Coronary artery (tissue), 2 donors: ENCODE measurements around the gene KPTN.

Source experiments
- DNase-seq: peaks from one replicate; pipeline ENCODE4 v3.0.0-alpha.2; 2017; ENCODE audit warnings: low spot score
- H3K27ac ChIP-seq, 2 donors: fragments of 200-600 bp; sonication (generic); one replicate each; pipeline ENCODE4 v1.5.1; 2016 to 2019
- H3K4me3 ChIP-seq: fragments of 200-600 bp; sonication (generic); 2 replicates; pipeline ENCODE4 v1.5.1; 2016; ENCODE audit warnings: mild to moderate bottlenecking, moderate library complexity
- CTCF ChIP-seq: fragments of 200-600 bp; sonication (generic); IDR thresholded peaks from one replicate; pipeline ENCODE4 v1.5.1; 2019; ENCODE audit warnings: antibody characterized with exemption

KPTN gene

DNA sequence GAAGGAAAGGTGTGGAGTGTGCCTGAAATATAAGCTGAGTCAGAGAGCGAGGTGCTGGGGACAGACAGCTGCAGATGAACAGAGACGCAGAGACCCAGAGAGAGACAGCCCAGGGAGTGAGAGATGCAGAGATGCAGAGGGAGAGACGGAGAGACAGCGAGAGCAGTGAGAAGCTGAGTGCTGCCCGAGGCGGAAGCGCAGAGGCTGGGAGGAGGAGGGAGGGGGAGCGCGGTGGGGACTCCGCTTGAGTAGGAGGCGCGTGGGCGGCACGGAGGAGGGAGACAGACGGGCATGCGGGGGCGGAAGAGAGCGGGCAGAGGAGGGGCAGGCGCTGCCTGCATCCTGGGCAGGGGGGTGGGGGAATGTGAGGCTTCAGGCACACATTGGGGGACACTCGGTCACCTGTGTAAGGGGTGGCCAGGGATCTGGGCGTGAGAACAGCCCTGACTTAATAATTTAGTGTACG, 38.0 kb downstream of the KPTN start:
- Histone ChIP-seq H3K27ac (no peak overlapping the region), H3K4me3 (peak overlapping the region; percentile 28)
- TF ChIP-seq CTCF = no peak
- DNase-seq = no peak

- no peak for DNase-seq
- Histone ChIP-seq H3K27ac (no peak overlapping the region), H3K4me3 (no peak overlapping the region)
- no peak for TF ChIP-seq CTCF
Measured at GRCh38 chr19:47445527-47445926, 38.5 kb downstream of the KPTN start.

- H3K27ac ChIP-seq = no peak overlapping the region
- TF ChIP-seq CTCF = no peak
- no peak overlapping the region for H3K4me3 ChIP-seq
- DNase-seq = no peak
Measured at GRCh38 chr19:47444388-47444821, 39.6 kb downstream of the KPTN start.

DNA sequence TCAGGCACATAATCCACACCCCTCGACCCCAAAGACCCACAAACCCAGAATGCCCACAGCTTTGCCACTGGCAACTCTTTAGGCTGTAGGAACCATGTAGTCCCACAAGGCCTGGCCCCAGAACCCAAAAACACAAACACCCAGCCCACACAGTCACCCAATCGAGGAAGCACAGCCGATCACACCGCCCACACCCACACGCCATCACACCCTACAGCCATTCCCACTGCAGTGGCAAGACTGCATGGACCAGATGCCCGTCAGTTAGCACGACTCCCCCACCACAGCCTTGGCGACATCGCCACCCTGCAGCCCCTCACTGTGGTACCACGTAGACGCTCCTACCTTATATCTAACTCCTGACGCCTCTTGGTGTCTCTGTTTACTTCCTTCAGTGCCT, 40.7 kb downstream of the KPTN start:
- no peak for DNase-seq
- Histone ChIP-seq H3K27ac (no peak overlapping the region), H3K4me3 (no peak overlapping the region)
- TF ChIP-seq CTCF = no peak

DNA sequence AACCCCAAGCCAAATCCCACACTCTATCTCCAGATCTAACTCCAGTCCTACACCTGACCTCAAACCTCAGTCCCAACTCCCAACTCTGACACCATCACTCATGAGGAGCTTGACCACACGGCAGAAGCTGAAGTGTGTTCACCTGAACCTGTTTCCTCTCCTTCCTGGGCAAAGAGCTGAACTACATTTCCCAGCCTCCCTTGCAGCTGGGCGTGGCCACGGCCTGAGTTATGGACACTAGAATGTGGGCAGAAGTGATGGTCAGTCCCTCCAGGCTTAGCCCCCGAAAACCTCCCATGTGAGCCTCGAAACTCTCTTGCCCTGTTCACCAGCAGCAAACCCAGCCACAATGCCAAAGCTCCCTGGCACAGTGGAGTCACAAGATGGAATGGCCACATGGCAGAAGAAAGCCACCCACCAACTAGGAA, 45.2 kb downstream of the KPTN start:
- H3K4me3 ChIP-seq = no peak overlapping the region
- no peak for DNase-seq
- no peak for TF ChIP-seq CTCF
- H3K27ac ChIP-seq = no peak overlapping the region

DNA sequence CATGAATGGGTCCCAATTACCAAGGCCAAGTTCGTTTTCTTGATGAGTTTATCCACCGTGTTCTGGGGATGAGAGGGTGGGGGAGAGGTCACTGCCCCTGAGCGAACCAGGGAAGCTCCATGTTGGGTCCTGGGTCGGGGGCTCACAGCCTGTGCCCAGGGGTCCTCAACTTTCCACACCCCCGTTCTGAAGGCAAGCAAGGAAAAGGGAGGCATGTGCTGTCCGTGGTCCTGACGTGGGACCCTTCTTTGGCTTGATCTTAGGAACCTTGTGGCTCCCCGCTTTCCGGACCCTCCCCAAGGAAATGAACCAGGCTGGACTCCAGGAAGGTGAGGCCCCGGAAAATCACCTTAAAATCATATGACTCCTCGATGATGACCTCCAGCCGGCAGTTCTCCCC, 46.5 kb downstream of the KPTN start:
- TF ChIP-seq CTCF = no peak
- H3K27ac ChIP-seq = no peak overlapping the region
- no peak for DNase-seq
- H3K4me3 ChIP-seq = no peak overlapping the region

GRCh38 chr19:47436712-47437401, 47.2 kb downstream of the KPTN start:
- TF ChIP-seq CTCF = peak; percentile 82
- Histone ChIP-seq H3K27ac (no peak overlapping the region), H3K4me3 (no peak overlapping the region)
- no peak for DNase-seq
